HCT116 (cell line): ENCODE data around the gene CACNA2D3. TPM values are rescaled to one million over a fixed set of nuclear protein-coding genes. Genes with fewer than 3 reads are reported as not detected.

Source experiments
- ATAC-seq: fragments of 200-7000 bp; cut with Tn5 transposase; 2 replicates; pipeline ENCODE4 v1.9.1; 2020; ENCODE audit warnings: mild to moderate bottlenecking, moderate library complexity
- BruUV-seq: library from RNA; stranded (reverse); fragments of 400-500 nt; replicated peaks from 2 replicates; lab custom pipeline; 2021; lab: Mats Ljungman, UMichigan
- CTCF ChIA-PET: fragments of 300-600 bp; sonication (Branson Sonifier 250); formaldehyde crosslinking; loops from one replicate; lab custom pipeline; 2021; ENCODE audit warnings: antibody characterized with exemption; lab: Charles Lee
- POLR2A ChIA-PET: fragments of 300-600, 350-600 bp; sonication (Branson Sonifier 250); formaldehyde crosslinking; loops from one replicate; lab custom pipeline; 2021; ENCODE audit warnings: antibody characterized with exemption; lab: Charles Lee
- RAD21 ChIA-PET, 2 experiments: fragments of 300-600 bp; sonication (Branson Sonifier 250); formaldehyde crosslinking; loops; one replicate each; lab custom pipeline; 2023; ENCODE audit warnings: low total read pairs in 2 of 2; ENCODE audit not compliant: uncharacterized antibody in 2 of 2, unreplicated experiment in 2 of 2, low non-redundant PET in 1 of 2; lab: Charles Lee
- DNase-seq: peaks from one replicate; pipeline ENCODE4 v3.0.0-alpha.2; 2010; ENCODE audit warnings: low read depth, low spot score
- H2AFZ ChIP-seq: fragments of 200-600 bp; shearing (Covaris generic), sonication (generic); 2 replicates; pipeline ENCODE4 v1.6.1; 2017; ENCODE audit warnings: low read depth, mixed run types, mixed read lengths, antibody characterized with exemption, low read length; ENCODE audit not compliant: poor library complexity, severe bottlenecking
- H3K27ac ChIP-seq: 2 replicates; pipeline ENCODE4 v1.5.1; 2012; ENCODE audit warnings: low read depth, low read length
- H3K27me3 ChIP-seq: fragments of 200-600 bp; sonication (generic); 2 replicates; pipeline ENCODE4 v1.6.1; 2016; ENCODE audit warnings: mixed run types, low read length, mixed read lengths; ENCODE audit not compliant: insufficient read depth
- H3K36me3 ChIP-seq, 2 experiments: fragments of 200-500 bp in 1 of 2; fragments of 200-600 bp in 1 of 2; sonication (Bioruptor generic) in 1 of 2; sonication (generic) in 1 of 2; 2 replicates each; pipeline versions ENCODE4 v1.5.1 to v1.6.1; 2014 to 2016; ENCODE audit warnings: low read length in 2 of 2, inconsistent platforms in 1 of 2, mixed read lengths in 1 of 2, mixed run types in 1 of 2; ENCODE audit not compliant: insufficient read depth in 2 of 2, control insufficient read depth in 1 of 2
- H3K4me1 ChIP-seq, 2 experiments: fragments of 200-600 bp in 1 of 2; sonication (generic) in 1 of 2; 2 replicates each; pipeline versions ENCODE4 v1.5.1 to v1.6.1; 2012 to 2017; ENCODE audit warnings: low read length in 2 of 2, inconsistent platforms in 1 of 2, mild to moderate bottlenecking in 1 of 2, mixed read lengths in 1 of 2, mixed run types in 1 of 2, moderate library complexity in 1 of 2; ENCODE audit not compliant: insufficient read depth in 2 of 2, control insufficient read depth in 1 of 2
- H3K4me2 ChIP-seq: fragments of 200-600 bp; sonication (generic); 2 replicates; pipeline ENCODE4 v1.6.1; 2017; ENCODE audit warnings: mixed run types, low read length, mixed read lengths
- H3K4me3 ChIP-seq, 2 experiments: fragments of 200-600 bp in 1 of 2; sonication (generic) in 1 of 2; replicated peaks in 1 of 2; 2 replicates each; pipeline ENCODE4 v1.5.1; 2011 to 2016; ENCODE audit warnings: low read length in 2 of 2, control low read depth in 1 of 2, low read depth in 1 of 2, mild to moderate bottlenecking in 1 of 2, mixed read lengths in 1 of 2, mixed run types in 1 of 2
- H3K79me2 ChIP-seq: fragments of 200-600 bp; sonication (generic); 2 replicates; pipeline ENCODE4 v1.6.1; 2017; ENCODE audit warnings: mild to moderate bottlenecking, mixed run types, low read length, moderate library complexity, mixed read lengths; ENCODE audit not compliant: insufficient read depth
- H3K9ac ChIP-seq: fragments of 200-600 bp; sonication (generic); 2 replicates; pipeline ENCODE4 v1.6.1; 2016; ENCODE audit warnings: low read length, mixed read lengths
- H3K9me2 ChIP-seq: fragments of 200-600 bp; sonication (generic), shearing (Covaris generic); 2 replicates; pipeline ENCODE4 v1.6.1; 2017; ENCODE audit warnings: mixed run types, mild to moderate bottlenecking, moderate library complexity; ENCODE audit not compliant: insufficient read depth
- H3K9me3 ChIP-seq, 2 experiments: fragments of 200-500 bp in 1 of 2; fragments of 200-600 bp in 1 of 2; sonication (Bioruptor generic) in 1 of 2; sonication (generic) in 1 of 2; 2 replicates each; pipeline ENCODE4 v1.6.1; 2014 to 2017; ENCODE audit warnings: low read length in 2 of 2, mixed read lengths in 2 of 2, inconsistent platforms in 1 of 2, low read depth in 1 of 2, mild to moderate bottlenecking in 1 of 2, mixed run types in 1 of 2, moderate library complexity in 1 of 2; ENCODE audit not compliant: control insufficient read depth in 1 of 2, insufficient read depth in 1 of 2
- H4K20me1 ChIP-seq: fragments of 200-600 bp; sonication (generic), shearing (Covaris generic); 2 replicates; pipeline ENCODE4 v1.6.1; 2017; ENCODE audit warnings: mixed run types, mild to moderate bottlenecking, moderate library complexity; ENCODE audit not compliant: insufficient read depth
- ELF1 ChIP-seq: IDR thresholded peaks from 2 replicates; pipeline ENCODE4 v1.6.1; 2012; ENCODE audit warnings: low read depth, borderline replicate concordance
- EZH2 ChIP-seq: fragments of 200-600 bp; sonication (generic); IDR thresholded peaks from 2 replicates; pipeline ENCODE4 v1.6.1; 2017; ENCODE audit warnings: antibody characterized with exemption, mixed run types
- FOSL1 ChIP-seq: IDR thresholded peaks from 2 replicates; pipeline ENCODE4 v1.6.1; 2012; ENCODE audit warnings: low read depth
- POLR2AphosphoS5 ChIP-seq: IDR thresholded peaks from 2 replicates; pipeline ENCODE4 v1.6.1; 2011; ENCODE audit warnings: mild to moderate bottlenecking, low read depth, low read length, moderate library complexity
- REST ChIP-seq: IDR thresholded peaks from 2 replicates; pipeline ENCODE4 v1.6.1; 2012; ENCODE audit warnings: low read depth
- SP1 ChIP-seq: IDR thresholded peaks from 2 replicates; pipeline ENCODE4 v1.6.1; 2012; ENCODE audit warnings: low read depth
- YY1 ChIP-seq: IDR thresholded peaks from 2 replicates; pipeline ENCODE4 v1.6.1; 2011; ENCODE audit warnings: low read length, low read depth, moderate library complexity, mild to moderate bottlenecking; ENCODE audit not compliant: insufficient replicate concordance; ENCODE audit errors: extremely low read depth
- ZBTB33 ChIP-seq: IDR thresholded peaks from 2 replicates; pipeline ENCODE4 v1.6.1; 2011; ENCODE audit warnings: mild to moderate bottlenecking, low read length, moderate library complexity; ENCODE audit not compliant: insufficient replicate concordance; ENCODE audit errors: extremely low read depth
- ZFX ChIP-seq: fragments of 450-650 bp; IDR thresholded peaks from 2 replicates; pipeline ENCODE4 v1.6.1; 2017
- ZNF274 ChIP-seq: fragments of 200-500 bp; sonication (Bioruptor generic); IDR thresholded peaks from 2 replicates; pipeline ENCODE4 v1.6.1; 2014; ENCODE audit warnings: mild to moderate bottlenecking, low read depth, low read length, inconsistent platforms
- intact Hi-C: fragments of 100-400 bp; cut with micrococcal nuclease; formaldehyde crosslinking; loops from 2 replicates; pipeline ENCODE4 v1.10.0; 2022
- total RNA-seq: library from RNA; stranded (reverse); gene quantifications from one replicate; pipeline ENCODE4 v1.2.1, GENCODE V29; 2021; ENCODE audit not compliant: unreplicated experiment

The CACNA2D3 gene
- total RNA-seq, 1 experiment from 2014 or later = 0.20 TPM

GRCh38 chr3:55002416-55002930 lies 880.1 kb downstream of the CACNA2D3 start:
- Histone ChIP-seq H3K36me3 (no peaks in the 10 kb centered on the region), H2AFZ (no peak overlapping the region), H3K27me3 (no peaks in the 10 kb centered on the region), H3K79me2 (no peaks in the 10 kb centered on the region), H3K27ac (no peak overlapping the region), H3K4me3 (no peak overlapping the region), H4K20me1 (no peaks in the 10 kb centered on the region), H3K4me2 (no peak overlapping the region), H3K9ac (no peak overlapping the region), H3K4me1 (no peaks in the 10 kb centered on the region), H3K9me2 (no peaks in the 10 kb centered on the region), H3K9me3 (peaks cover 0 to 4% of the 10 kb centered on the region in 2 experiments; a peak in 2 of 4 replicates)
- TF ChIP-seq YY1 (no peak), ZNF274 (no peak), REST (no peak), FOSL1 (no peak), ZBTB33 (no peak), EZH2 (no peak), POLR2AphosphoS5 (no peak), SP1 (no peak), ELF1 (no peak), ZFX (no peak)
- ATAC-seq (no peak), DNase-seq (no peak)
- no TSS peak for BruUV-seq
- POLR2A ChIA-PET = no interaction called here
- RAD21 ChIA-PET = no interaction called here
- CTCF ChIA-PET = no interaction called here
- intact Hi-C loops = no loop called here
